MV-4-11 (cell line): Measurements from ENCODE around the gene TMEM87A.
"Not testable (repeated sequence)": the region's sequence is repeated elsewhere in the genome, so short reads cannot be mapped to it uniquely, and the experiment has no call there.

Experiments
- DNase-seq: peaks from one replicate; lab custom pipeline; 2025; lab: John Stamatoyannopoulos, UW

TMEM87A gene

GRCh38 chr15:42272939-42273899, at the start of gene TMEM87A, which contains the start of gene GANC:
TSS of gene TMEM87A (minus strand) at chr15:42273433. CDS start at chr15:42273398, 35 bp downstream.
TSS of gene GANC (plus strand) at chr15:42273201. CDS start at chr15:42274482, 1,281 bp downstream.
- DNase-seq: peak; percentile 98

GRCh38 chr15:42319206-42319605, 46.0 kb upstream of the TMEM87A start:
- DNase-seq: no peak

GRCh38 chr15:42316282-42316805, 43.1 kb upstream of the TMEM87A start:
- DNase-seq: not testable (repeated sequence)

- DNase-seq: no peak
Measured at GRCh38 chr15:42315521-42315920, 42.3 kb upstream of the TMEM87A start.

GRCh38 chr15:42314818-42315217, 41.6 kb upstream of the TMEM87A start:
- DNase-seq: no peak

GRCh38 chr15:42313463-42313862, 40.2 kb upstream of the TMEM87A start:
- no peak for DNase-seq

GRCh38 chr15:42306681-42307080, 33.4 kb upstream of the TMEM87A start:
- DNase-seq: no peak

GRCh38 chr15:42301004-42301403, 27.8 kb upstream of the TMEM87A start:
- not testable (repeated sequence) for DNase-seq

GRCh38 chr15:42289166-42289565, 15.9 kb upstream of the TMEM87A start:
- DNase-seq: peak; percentile 9

- DNase-seq: no peak
Measured at GRCh38 chr15:42287931-42288330, 14.7 kb upstream of the TMEM87A start.

- DNase-seq: peak; percentile 77
Measured at GRCh38 chr15:42286445-42287029, 13.3 kb upstream of the TMEM87A start.

GRCh38 chr15:42285034-42285433, 11.8 kb upstream of the TMEM87A start:
- DNase-seq: peak; percentile 79

GRCh38 chr15:42284551-42284950, 11.3 kb upstream of the TMEM87A start:
- DNase-seq: peak; percentile 18

GRCh38 chr15:42283671-42284070, 10.4 kb upstream of the TMEM87A start:
- DNase-seq: no peak

- no peak for DNase-seq
Measured at GRCh38 chr15:42282926-42283325, 9.7 kb upstream of the TMEM87A start.

- DNase-seq: no peak
Measured at GRCh38 chr15:42282344-42282743, 9.1 kb upstream of the TMEM87A start.

- peak; percentile 82 for DNase-seq
Measured at GRCh38 chr15:42279234-42279723, 6.0 kb upstream of the TMEM87A start.

GRCh38 chr15:42276762-42277161, 3.5 kb upstream of the TMEM87A start:
- no peak for DNase-seq

- no peak for DNase-seq
Measured at GRCh38 chr15:42275780-42276391, 2.7 kb upstream of the TMEM87A start.

GRCh38 chr15:42274702-42274989, 1.4 kb upstream of the TMEM87A start:
- DNase-seq: no peak

- DNase-seq: peak; percentile 84
Measured at GRCh38 chr15:42273900-42274701, 868 bp upstream of the TMEM87A start.

- DNase-seq: no peak
Measured at GRCh38 chr15:42270996-42271395, 2.2 kb downstream of the TMEM87A start.
